ENCODE data around the gene TESMIN.

The TESMIN gene

DNA sequence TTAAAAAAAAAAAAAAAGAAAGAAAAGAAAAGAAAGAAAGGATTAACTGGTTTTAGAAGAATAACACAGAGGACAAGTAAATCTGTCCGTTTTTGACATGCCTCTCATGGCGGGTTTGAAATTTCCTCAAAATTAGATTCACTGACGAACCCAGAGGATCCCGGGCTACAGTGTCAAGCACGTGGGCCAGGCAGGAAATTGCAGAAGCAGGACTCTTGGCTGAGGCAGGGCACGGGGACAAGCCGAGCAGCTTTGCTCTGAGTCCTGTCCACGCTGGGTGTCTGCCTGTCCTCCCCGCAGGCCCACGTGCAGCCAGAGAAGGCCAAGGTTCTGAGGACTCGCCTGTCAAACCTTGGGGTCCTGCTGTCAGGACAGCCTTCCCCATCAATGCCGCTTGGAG is 42.3 kb downstream of the TESMIN start:
- DNase-seq (ENCODE audit: low spot score), result no peak

DNA sequence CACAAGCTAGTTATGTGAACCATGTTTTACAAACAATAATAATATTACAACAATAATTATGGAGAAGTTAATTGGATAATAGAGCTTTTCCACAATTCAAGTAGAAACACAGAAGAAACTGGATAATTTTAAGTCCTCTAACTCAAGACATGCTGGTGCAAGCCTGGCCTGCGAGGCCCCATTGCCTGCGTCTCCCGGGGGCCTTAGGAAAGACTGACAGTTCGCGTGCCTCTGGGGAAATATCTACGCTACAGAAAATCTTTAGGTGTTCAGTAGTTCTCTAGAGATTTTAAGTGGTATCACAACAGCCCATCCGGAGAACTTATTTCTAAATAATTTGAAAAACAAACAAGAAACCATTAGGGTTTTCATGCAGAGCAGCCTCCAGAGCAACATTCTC is 43.8 kb downstream of the TESMIN start:
- no peak for DNase-seq (ENCODE audit: low spot score)

GRCh38 chr11:68704887-68705286 is 46.4 kb downstream of the TESMIN start:
- no peak for DNase-seq (ENCODE audit: low spot score)

DNA sequence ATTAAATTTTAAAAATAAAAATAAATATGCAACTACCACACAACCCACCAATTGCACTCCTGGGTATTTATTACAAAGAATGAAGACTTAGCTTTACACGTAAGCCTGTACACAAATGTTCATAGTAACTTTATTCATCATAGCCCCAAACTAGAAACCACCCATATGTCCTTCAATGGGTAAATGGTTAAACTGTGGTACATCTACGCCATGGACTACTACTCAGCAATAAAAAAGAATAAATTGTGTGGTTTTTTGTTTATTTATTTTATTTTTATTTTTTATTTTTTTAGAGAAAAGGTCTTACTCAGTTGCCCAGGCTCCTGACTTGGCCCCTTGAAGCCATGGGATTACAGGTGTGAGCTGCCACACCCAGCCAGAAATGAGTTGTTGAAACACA is 52.3 kb downstream of the TESMIN start:
- DNase-seq (ENCODE audit: low spot score), result no peak

- DNase-seq (ENCODE audit: low spot score), result no peak
Observed at GRCh38 chr11:68695531-68695930, 55.8 kb downstream of the TESMIN start.

DNA sequence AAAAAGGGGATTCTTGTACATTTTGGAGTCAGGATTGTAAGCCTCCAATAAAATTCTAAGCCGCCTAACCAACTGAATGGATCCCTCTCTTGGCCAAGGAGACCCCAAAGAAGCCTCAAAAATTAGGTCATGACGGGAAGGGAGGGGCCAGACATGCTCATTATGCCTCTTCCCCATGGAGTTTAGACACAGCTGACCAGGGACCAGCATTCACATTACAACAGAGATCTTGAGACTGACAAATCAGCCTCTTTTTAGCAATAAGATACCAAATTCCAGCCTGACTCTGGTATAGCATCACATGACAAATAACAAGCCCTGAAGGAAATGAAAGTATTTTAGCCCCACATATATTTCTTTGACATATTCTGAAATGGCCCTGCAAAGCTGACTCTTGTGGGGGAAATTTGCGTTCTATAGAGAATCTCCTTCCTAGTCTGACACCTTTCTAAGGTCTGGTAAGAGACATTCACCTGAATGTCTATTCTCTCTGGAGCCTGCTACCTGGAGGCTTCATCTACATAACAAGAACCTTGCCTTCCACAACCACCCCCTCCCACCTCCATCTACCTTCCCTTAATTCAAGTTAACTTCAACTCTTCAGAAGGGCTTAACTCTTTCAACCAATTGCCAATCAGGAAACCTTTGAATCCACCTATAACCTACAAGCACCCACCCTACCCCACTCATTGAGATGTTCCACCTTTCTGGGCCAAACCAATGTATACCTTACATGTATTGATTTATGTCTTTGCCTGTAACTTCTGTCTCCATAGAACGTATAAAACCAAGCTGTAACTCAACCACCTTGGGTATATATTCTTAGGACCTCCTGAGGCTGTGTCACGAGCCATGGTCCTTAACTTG is 56.7 kb downstream of the TESMIN start:
- DNase-seq (ENCODE audit: low spot score), result no peak

- no peak for DNase-seq (ENCODE audit: low spot score)
Observed at GRCh38 chr11:68693484-68693882, 57.8 kb downstream of the TESMIN start.

DNA sequence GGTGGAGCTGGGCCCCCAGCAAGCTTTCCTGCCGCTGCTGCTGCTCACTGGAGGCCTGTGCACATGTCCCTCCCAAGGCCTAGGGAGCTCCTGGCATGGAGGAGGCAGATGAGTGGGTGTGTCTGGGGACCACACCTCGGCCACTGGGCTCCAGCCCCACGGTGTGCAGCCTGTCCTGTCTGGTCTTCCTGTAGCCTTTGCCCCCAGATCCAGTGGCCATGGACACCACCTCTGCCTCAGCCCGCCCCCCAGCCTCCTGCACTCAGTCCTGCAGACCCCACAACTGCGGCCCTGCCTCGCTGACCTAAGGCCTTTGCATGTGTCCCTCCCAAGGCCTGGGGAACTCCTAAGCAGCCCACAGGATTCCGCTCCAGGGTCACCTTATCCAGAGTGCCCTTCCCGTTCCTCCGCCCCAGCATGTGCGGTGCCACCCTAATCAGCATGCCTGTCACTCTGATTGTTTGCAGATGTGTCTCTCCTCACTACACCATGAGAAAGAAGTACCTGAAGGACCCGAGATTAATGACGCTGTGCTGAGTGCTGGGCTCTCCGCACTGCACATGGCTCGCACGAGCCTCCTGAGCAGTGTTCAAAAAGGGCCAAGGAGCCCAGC is 58.3 kb downstream of the TESMIN start:
- DNase-seq (ENCODE audit: low spot score), result no peak

DNA sequence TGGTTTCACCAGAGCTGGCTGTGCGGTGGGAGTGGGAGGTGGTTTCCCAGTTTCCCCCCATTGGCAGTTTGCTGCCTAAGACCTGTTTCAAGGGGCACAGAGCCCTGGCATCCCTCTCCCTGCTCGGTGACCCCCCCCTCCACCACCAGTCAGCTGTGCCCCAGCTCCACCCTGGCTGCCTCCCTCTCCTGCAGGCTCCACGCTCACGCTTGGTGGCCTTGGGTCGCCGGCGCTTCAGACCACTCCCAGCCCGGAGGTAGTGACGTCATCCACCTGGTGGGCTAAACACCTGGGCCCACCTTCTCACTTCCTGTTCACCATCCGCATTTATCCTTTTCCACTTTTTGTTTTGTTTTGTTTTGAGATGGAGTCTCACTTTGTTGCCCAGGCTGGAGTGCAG is 59.2 kb downstream of the TESMIN start:
- no peak for DNase-seq (ENCODE audit: low spot score)

DNA sequence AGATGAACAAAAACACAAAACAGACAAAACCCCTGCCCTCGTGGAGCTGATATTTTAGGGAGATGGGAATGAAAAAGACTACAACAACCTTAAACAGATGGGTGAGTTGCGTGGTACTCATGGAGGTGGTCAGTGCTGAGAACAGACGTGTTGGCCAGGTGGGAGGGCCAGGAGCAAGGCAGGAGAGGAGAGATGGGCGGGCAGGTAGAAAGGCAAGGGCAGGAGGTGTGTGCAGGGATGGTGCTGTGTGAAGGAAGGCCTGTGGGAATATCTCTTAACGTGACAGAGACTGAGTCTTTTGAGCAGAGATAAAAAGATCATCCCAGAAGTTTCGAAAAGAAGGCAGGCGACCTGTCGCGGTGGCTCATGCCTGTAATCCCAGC is 59.9 kb downstream of the TESMIN start:
- no peak for DNase-seq (ENCODE audit: low spot score)

DNA sequence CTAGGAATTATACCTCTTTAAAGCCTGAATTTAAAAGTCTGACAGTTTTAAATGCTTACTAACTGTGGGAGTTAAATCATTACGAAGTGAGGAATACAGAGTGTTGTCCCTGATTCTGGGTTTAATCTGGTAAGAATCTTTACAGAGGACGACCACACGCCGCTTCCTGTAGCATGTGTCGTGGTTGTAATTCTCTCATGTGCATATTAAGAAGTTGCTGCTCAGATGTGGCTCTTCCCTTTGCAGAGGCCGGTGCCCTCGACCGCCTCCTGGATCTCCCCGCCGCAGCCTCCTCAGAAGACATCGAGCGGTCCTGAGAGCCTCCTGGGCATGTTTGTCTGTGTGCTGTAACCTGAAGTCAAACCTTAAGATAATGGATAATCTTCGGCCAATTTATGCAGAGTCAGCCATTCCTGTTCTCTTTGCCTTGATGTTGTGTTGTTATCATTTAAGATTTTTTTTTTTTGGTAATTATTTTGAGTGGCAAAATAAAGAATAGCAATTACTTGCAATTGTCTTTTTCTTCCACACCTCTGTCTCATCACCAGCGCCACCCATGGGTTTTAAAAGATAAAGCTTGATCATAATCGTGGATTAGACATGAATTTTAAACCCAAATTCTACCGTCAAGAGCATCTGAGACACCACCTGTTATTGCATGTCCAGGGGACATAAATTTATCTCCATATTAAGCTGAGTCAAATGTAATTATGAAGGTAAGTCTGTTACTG is 60.5 kb downstream of the TESMIN start:
- DNase-seq (ENCODE audit: low spot score), result peak; percentile 25

- DNase-seq (ENCODE audit: low spot score), result peak; percentile 34
Observed at GRCh38 chr11:68689737-68690625, 61.3 kb downstream of the TESMIN start.

- peak; percentile 29 for DNase-seq (ENCODE audit: low spot score)
Observed at GRCh38 chr11:68688881-68689280, 62.4 kb downstream of the TESMIN start.

DNA sequence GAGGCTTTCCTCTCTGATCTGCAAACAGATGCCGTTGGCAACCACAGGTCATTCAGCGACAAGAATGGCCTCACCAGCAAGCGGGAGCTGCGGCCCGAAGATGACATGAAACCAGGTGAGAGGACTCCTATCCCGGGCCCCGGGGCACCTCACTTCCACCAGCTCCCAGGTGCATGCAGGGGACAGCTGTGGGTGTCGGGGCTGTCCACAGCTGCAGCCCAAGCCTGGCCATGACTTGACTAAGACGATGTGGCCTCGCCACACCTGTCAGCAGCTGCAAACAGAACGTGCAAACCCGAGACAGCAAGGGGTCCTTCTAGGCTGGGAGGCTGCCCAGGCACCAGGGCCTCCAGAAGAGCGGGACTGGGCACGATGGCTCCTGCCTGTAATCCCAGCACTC is 63.3 kb downstream of the TESMIN start:
- DNase-seq (ENCODE audit: low spot score), result no peak

DNA sequence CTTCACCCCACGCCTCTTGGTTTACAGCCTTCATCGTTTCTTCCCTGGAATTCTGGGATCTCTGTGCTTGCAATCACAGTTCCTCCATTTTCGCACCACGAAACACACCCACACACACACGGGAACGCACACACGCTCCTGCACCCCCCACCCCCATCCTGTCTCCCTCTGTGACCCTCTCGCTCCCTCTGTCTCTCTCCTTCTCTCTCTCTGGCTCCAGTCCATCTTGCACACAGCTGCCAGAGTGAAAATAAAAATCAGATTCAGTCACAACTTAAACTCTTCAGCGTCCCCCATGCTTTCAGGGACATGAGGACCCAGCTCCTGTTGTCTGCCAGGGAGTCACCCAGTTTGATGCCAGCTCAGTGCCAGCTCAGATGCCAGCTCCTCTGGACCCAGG is 64.0 kb downstream of the TESMIN start:
- no peak for DNase-seq (ENCODE audit: low spot score)

DNA sequence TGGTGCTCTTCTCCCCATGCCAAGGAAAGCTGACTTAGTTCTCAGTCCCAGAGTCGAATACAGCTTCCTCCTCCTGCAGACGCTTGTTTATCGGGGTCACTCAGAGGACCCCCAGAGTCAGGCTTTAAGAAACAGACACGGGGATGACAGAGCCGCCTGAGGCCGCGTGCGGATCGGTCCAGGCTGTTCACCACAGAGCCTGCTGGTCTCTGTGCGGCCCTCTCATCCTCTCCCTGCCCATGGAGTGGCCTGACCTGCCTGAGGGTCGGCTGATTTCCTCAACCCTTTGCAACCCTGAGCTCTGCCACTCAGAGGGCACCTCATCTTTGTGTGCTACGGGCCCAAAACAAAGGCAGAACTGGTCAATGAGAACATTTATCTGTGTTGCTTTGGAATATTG is 64.8 kb downstream of the TESMIN start:
- DNase-seq (ENCODE audit: low spot score), result peak; percentile 38

DNA sequence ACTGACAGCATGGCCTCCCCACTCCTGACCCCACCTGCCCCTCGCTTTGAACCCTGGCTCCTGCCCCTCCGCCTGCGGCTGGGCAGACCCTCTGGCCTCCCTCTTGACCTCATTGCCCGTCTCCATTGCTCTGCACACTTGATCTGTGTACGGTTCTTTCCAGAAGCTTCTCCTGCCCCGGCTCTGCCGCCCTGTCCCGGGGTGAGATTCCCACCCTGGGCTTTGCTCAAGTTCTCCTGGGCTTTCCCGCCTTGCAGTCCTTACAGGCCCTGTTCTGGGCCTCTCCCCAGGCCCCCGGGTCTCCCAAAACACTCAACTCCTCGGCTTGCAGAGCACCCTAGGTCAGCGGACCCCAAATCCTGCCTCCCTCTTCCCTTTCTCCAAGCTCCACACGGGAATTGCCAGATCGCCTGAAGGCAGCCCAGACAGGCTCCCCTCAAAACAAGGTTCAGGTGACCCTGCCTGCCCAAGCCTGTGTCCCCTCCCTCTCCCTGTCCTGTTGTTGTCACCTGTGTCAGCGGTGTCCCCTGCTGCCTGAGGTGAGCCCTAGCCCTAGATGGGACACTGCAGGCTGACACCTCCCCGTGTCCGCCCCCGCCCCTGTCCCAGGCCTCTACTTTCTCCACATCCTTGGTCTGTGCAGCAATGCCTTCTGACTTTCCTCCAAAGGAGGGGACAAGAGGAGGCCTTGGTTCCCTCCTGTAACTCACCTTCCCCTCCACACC is 65.5 kb downstream of the TESMIN start:
- peak; percentile 41 for DNase-seq (ENCODE audit: low spot score)

GRCh38 chr11:68684385-68685356 is 66.6 kb downstream of the TESMIN start, which contains the start of gene GAL:
TSS of gene GAL (plus strand) at chr11:68684544. CDS start at chr11:68684924, 380 bp downstream.
- DNase-seq (ENCODE audit: low spot score), result peak; percentile 61

DNA sequence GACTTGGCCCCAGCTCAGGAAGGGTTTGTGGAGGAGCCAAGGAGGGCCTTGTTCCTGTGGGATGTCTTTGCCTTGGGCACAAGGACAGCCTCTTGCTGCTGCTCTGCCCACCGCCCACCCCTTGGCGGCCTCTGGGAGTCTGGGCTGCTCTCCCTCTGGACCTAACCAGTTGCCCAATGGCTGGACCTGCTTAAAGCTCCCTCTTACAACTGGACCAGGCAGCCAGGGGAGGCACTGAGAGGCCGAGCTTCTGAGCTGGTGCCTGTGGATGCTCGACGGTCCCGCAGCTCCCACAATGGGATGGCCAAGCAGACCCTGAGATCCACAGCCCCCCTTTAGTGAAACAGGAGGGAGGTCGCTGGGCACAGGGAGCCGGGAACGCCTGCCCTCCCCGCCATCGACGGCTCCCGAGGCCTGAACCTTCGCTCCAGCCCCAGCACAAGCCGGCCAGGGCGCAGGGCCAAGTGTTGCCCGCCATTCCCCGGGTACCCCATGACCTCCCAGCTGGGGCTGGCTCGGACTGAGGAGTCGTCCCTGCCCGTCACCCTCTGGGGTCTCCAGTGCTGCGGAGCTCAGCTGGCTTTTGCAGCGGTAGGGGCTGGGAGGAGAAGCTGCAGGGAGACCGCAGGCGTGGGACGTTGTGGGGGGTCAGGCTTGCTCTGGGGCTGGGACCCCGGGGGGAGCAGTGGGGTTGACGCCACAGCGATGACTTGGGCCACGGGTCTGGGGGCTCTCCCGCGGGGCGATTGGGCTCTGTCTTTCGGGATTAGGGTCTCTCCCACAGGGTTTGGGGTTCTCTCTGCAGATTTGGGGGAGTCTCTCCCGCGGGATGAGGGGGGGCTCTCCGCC is 67.6 kb downstream of the TESMIN start:
- DNase-seq (ENCODE audit: low spot score), result peak; percentile 53
